AG09319 (cell line): ENCODE data around the gene ARHGAP26.

Experiments
- DNase-seq: peaks from one replicate; pipeline ENCODE4 v3.0.0-alpha.2; 2010; ENCODE audit warnings: low read depth; ENCODE audit errors: extremely low read depth
- TF ChIP-seq, protein P1 (sequence below): IDR thresholded peaks from 2 replicates; pipeline ENCODE4 v1.5.1; 2011; ENCODE audit warnings: low read depth, mild to moderate bottlenecking, inconsistent platforms, low read length, moderate library complexity

The ARHGAP26 gene

DNA sequence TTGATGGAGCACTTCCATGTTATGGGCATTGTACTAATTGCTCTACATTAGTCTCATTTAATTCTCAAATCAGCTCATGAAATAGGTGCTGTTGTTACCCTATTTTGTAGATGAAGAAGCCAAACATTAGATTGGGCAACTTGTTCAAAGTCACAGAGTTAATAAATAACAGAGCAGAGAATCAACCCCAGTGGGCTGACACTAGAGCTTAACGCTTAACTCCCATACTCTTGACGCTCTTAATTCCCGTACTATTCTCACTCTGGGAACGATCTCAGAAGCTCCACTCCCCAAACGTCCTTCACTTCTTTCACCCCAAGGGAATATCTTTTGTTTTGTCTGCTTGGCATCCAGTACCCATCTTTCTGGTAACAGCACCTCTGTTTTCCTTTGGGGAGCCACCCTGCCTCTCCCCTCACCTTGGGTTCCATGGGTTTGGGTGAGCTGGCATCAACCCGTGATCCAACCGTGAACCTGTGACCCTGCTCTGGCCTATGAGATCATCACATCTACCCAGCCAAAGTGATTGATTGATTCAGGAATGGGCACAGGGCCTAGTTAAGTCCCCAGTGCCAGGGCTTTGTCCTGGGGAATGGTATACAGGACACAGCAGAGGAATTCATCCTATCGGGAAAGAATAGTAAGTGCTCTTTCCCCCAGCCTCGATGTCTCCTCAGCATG lies 464.1 kb downstream of the ARHGAP26 start:
- DNase-seq: no peak
- TF ChIP-seq, protein P1, sequence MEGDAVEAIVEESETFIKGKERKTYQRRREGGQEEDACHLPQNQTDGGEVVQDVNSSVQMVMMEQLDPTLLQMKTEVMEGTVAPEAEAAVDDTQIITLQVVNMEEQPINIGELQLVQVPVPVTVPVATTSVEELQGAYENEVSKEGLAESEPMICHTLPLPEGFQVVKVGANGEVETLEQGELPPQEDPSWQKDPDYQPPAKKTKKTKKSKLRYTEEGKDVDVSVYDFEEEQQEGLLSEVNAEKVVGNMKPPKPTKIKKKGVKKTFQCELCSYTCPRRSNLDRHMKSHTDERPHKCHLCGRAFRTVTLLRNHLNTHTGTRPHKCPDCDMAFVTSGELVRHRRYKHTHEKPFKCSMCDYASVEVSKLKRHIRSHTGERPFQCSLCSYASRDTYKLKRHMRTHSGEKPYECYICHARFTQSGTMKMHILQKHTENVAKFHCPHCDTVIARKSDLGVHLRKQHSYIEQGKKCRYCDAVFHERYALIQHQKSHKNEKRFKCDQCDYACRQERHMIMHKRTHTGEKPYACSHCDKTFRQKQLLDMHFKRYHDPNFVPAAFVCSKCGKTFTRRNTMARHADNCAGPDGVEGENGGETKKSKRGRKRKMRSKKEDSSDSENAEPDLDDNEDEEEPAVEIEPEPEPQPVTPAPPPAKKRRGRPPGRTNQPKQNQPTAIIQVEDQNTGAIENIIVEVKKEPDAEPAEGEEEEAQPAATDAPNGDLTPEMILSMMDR: no peak

DNA sequence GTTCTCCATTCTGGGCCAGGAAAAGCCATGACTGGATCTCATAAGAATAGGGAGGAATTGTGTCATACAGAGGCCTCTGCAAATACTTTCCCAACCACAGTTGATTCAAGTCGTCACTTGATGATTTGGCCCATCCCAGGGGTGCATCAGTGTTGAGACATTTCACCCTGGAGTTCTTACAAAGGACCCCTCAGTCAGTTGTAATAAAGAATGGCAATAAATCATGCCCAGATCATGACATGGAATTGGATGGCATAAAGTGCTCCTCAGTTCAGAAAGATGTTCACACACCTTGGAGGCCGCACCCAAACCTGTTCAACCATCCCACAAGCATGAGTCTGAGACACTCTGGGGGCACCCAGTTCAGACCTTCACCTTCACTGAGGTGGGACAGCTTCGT lies 465.2 kb downstream of the ARHGAP26 start:
- no peak for DNase-seq
- TF ChIP-seq, protein P1: no peak

DNA sequence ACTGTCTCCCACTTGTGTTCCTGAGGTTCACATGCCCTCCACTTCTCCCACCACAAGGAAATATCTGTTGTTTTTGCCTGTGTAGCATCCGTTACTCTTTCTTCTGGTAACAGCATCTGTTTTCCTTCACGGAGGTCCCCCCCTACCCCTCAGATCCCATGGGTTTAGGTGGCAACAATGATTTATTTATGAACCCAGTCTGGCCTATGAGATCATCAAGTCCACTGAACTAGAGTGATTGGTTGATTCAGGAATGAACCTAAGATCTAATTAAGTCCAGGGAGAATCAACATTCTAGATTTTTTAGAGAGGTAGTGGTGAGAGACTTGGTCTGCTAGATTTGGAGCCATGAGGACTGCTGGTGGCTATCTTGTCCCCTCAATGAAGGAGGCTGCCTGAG lies 466.5 kb downstream of the ARHGAP26 start:
- TF ChIP-seq, protein P1: no peak

DNA sequence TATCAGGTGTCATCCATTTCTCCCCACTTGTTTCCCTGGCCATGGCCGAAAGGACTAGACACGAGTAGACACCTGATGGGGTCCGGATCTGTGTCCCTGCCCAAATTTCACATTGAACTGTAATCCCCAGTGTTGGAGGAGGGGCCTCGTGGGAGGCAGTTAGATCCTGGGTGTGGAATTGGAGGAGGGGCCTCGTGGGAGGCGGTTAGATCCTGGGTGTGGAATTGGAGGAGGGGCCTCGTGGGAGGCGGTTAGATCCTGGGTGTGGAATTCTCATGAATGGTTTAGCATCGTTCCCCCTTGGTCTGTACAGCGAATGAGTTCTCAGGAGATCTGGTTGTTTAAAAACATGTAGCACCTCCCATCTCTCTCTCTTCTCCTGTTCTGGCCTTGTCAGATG lies 467.5 kb downstream of the ARHGAP26 start:
- DNase-seq: no peak
- TF ChIP-seq, protein P1: no peak

More for the DNA sequence above, 466.5 kb downstream of the ARHGAP26 start:
- DNase-seq: no peak

DNA sequence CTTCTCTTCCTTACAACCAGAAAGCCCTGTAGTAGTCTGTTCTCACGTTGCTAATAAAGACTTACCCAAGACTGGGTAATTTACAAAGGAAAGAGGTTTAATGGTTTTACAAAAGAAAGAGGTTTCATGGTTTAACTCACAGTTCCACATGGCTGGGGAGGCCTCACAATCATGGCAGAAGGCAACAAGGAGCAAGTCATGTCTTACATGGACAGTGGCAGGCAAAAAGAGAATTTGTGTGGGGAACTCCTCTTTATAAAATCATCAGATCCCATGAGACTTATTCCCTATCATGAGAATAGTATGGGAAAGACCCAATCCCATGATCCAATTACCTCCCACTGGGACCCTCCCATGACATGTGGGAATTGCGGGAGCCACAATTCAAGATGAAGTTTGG lies 468.4 kb downstream of the ARHGAP26 start:
- no peak for DNase-seq
- TF ChIP-seq, protein P1: no peak

DNA sequence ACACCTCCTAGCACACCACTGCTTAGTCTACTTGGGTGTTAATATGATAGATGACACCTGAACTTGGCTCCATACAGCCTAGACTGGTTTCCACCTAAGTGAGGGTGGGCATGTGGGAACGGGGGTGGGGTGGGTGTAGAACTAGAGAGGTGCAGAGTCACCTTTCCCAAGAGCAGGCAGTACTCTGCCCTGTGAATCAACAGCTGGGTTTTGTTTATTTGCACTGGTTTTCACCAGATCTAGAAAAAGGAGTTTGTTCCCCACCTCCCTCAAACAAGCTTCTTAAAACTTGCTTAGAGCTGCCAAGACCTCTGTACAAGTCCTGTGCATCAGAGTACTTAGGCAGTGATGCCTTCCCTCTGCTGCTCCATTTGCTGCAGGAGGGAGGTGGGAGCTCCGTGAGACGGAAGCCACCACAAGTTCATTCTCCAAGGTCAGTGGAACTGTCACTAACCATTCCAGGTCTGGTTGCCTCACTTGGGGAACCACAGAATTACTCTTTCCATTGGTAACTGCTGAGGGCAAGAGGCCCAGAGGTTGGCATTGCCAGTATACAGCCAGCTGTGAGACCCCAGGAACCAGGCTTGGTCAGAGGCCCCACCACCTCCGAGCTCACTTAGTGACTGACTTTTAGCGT lies 469.8 kb downstream of the ARHGAP26 start:
- TF ChIP-seq, protein P1: no peak
- no peak for DNase-seq

DNA sequence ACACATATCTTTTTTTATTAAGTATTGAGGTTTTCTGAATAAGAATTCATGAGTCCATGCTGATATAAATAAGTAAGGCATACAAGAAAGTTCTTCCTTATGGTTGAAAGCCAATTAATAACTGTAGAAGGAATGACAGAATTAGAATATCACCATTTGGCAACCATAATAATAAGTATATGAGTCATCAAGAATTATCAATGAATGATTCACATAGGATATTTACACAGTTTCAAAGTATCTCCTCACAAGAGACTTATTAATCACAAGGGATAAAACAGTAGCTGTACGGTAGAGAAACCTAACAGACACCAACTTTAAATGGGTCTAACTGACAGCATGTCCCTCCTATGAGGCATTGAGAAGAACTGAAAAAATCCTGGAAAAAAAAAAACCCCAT lies 471.7 kb downstream of the ARHGAP26 start:
- TF ChIP-seq, protein P1: no peak
- DNase-seq: no peak
